ENCODE data around the gene GLIS1. TPM values are rescaled to one million over a fixed set of nuclear protein-coding genes. Genes with fewer than 3 reads are reported as not detected.

GLIS1 gene
- total RNA-seq, 2 donors from 2014 or later: 0.16 TPM; not detected in 1

GRCh38 chr1:53461323-53462044 is 277.5 kb downstream of the GLIS1 start:
- Histone ChIP-seq H3K9me3 (no peaks in the 10 kb centered on the region), H3K4me1 (no peaks in the 10 kb centered on the region), H3K27me3 (no peaks in the 10 kb centered on the region), H3K9ac (ENCODE audit: low read depth in 2 of 2, low read length in 2 of 2) (no peak overlapping the region), H3K4me3 (no peak overlapping the region), H3K36me3 (no peaks in the 10 kb centered on the region), H3K27ac (no peak overlapping the region)
- TF ChIP-seq, protein P1, sequence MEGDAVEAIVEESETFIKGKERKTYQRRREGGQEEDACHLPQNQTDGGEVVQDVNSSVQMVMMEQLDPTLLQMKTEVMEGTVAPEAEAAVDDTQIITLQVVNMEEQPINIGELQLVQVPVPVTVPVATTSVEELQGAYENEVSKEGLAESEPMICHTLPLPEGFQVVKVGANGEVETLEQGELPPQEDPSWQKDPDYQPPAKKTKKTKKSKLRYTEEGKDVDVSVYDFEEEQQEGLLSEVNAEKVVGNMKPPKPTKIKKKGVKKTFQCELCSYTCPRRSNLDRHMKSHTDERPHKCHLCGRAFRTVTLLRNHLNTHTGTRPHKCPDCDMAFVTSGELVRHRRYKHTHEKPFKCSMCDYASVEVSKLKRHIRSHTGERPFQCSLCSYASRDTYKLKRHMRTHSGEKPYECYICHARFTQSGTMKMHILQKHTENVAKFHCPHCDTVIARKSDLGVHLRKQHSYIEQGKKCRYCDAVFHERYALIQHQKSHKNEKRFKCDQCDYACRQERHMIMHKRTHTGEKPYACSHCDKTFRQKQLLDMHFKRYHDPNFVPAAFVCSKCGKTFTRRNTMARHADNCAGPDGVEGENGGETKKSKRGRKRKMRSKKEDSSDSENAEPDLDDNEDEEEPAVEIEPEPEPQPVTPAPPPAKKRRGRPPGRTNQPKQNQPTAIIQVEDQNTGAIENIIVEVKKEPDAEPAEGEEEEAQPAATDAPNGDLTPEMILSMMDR (IDR thresholded peaks at IDR 0.05): no peak
- intact Hi-C loops (cut with DNase I): no loop called here
- no peak for DNase-seq

DNA sequence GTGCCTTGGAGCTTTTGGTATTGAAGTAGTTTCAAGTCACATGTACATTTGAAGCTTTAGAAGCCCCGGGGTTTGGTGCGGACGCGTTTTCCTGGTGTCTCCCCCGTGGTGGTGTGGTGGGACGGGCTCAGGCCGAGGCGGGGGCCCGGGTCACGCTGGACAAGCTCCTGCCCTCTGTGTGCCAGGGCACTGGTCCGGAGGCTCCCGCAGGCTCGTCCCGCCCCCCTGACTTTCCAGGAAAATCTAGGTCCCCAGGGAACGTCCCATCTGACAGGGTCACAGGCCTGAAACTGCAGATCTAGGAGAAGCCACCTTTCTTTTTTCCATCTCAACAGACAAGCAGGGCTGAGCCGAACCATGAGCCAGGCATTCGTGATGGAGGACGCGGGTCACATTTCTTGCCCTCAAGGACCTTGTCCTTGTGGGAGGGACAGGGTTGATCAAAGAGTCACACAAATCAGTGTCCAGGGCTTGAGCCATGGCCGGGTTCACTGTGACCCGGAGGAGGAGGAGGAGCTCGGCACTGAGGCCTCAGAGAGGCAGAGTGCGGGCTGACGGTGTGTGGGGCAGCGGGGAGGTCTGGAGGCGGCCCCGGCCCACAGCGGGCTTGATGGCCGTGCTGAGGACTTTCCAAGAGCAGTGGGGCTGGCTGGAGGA is 278.2 kb downstream of the GLIS1 start:
- Histone ChIP-seq H3K4me3 (no peak overlapping the region), H3K27ac (no peak overlapping the region), H3K36me3 (no peaks in the 10 kb centered on the region), H3K4me1 (no peaks in the 10 kb centered on the region), H3K9ac (ENCODE audit: low read depth in 2 of 2, low read length in 2 of 2) (no peak overlapping the region), H3K27me3 (no peaks in the 10 kb centered on the region), H3K9me3 (no peaks in the 10 kb centered on the region)
- TF ChIP-seq, protein P1 (IDR thresholded peaks at IDR 0.05): no peak
- no peak for DNase-seq
- intact Hi-C loops (cut with DNase I): no loop called here

GRCh38 chr1:53460211-53460634 is 278.7 kb downstream of the GLIS1 start:
- H3K27ac ChIP-seq: no peak overlapping the region
- H3K9ac ChIP-seq (ENCODE audit: low read depth in 2 of 2, low read length in 2 of 2): no peak overlapping the region
- H3K4me3 ChIP-seq: no peak overlapping the region
- TF ChIP-seq, protein P1 (IDR thresholded peaks at IDR 0.05): no peak
- H3K36me3 ChIP-seq: no peaks in the 10 kb centered on the region
- DNase-seq: no peak
- no peaks in the 10 kb centered on the region for H3K4me1 ChIP-seq
- intact Hi-C loops (cut with DNase I): no loop called here
- H3K9me3 ChIP-seq: no peaks in the 10 kb centered on the region
- H3K27me3 ChIP-seq: no peaks in the 10 kb centered on the region

DNA sequence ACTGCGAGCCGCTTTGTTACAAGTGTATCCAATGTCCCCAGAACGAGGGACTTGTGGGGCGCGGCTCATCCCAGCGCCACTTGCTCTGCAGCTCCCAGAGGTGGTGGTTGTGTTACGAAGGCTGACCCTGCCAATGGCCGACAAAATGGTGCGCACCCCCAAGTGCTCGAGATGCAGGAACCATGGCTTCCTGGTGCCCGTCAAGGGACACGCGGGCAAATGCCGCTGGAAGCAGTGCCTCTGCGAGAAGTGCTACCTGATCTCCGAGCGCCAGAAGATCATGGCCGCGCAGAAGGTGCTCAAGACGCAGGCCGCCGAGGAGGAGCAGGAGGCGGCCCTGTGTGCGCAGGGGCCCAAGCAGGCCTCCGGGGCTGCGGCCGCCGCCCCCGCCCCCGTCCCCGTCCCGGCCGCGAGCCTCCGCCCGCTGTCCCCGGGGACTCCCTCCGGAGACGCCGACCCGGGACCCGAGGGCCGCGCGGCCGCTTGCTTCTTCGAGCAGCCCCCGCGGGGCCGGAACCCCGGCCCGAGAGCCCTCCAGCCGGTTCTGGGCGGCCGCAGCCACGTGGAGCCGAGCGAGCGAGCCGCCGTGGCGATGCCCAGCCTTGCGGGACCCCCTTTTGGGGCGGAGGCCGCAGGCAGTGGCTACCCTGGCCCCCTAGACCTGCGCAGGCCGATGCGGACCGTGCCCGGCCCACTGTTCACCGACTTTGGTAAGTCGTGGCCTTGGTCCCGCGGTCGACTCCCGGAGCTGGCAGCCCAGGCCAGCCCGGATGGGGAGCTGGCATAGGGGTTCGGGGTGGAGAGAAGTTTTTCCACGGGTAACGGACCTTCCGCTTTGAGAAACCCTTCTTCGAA is 279.4 kb downstream of the GLIS1 start, which contains the start of gene DMRTB1:
TSS of gene DMRTB1 (plus strand) at position 79 of the 855 bp plus-strand sequence. CDS start at position 134, 55 bp downstream.
- intact Hi-C loops (cut with DNase I): no loop called here
- no peak for DNase-seq
- Histone ChIP-seq H3K27me3 (no peaks in the 10 kb centered on the region), H3K9ac (ENCODE audit: low read depth in 2 of 2, low read length in 2 of 2) (no peak within 1 kb of the TSS), H3K4me3 (no peak within 1 kb of the TSS), H3K36me3 (no peaks in the 10 kb centered on the region), H3K27ac (no peak within 1 kb of the TSS), H3K4me1 (no peaks in the 10 kb centered on the region), H3K9me3 (no peaks in the 10 kb centered on the region)
- TF ChIP-seq, protein P1 (IDR thresholded peaks at IDR 0.05): no peak

DNA sequence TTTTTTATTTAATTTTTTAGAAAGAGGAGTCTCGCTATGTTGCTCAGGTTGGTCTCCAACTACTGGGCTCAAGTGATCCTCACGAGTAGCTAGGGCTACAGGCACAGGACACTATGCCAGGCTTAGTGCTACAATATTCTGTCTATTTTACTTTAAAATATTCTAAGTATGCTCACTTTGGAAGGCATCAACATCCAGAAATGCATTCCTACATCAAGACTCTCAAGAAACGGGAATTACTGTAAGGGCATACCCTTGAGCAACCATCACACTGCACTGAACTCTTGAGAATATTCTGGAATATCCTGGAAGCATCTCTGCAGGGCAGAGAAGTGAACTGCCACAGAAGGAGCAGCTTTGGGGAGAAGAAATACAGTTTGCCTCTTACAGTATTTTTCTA is 280.3 kb downstream of the GLIS1 start:
- no peaks in the 10 kb centered on the region for H3K27me3 ChIP-seq

More for the DNA sequence above, 280.3 kb downstream of the GLIS1 start:
- no peaks in the 10 kb centered on the region for H3K36me3 ChIP-seq
- no peak for DNase-seq
- no peak overlapping the region for H3K27ac ChIP-seq
- intact Hi-C loops (cut with DNase I): no loop called here
- H3K4me3 ChIP-seq: no peak overlapping the region
- TF ChIP-seq, protein P1 (IDR thresholded peaks at IDR 0.05): no peak
- no peaks in the 10 kb centered on the region for H3K9me3 ChIP-seq
- H3K9ac ChIP-seq (ENCODE audit: low read depth in 2 of 2, low read length in 2 of 2): no peak overlapping the region
- no peaks in the 10 kb centered on the region for H3K4me1 ChIP-seq
